Loucy (cell line): ENCODE results near the gene PPFIBP1.
"Not testable (repeated sequence)": the region's sequence is repeated elsewhere in the genome, so short reads cannot be mapped to it uniquely, and the experiment has no call there.

Experiments used
- H2AFZ ChIP-seq: fragments of 200-600 bp; sonication (generic); 2 replicates; pipeline ENCODE4 v1.6.0; 2016; ENCODE audit warnings: antibody characterized with exemption, mild to moderate bottlenecking, low read length, moderate library complexity
- H3F3A ChIP-seq: fragments of 200-600 bp; 2 replicates; pipeline ENCODE4 v1.6.0; 2016; ENCODE audit warnings: antibody characterized with exemption, low read depth, mild to moderate bottlenecking
- H3K27me3 ChIP-seq: fragments of 200-600 bp; sonication (generic); 2 replicates; pipeline ENCODE4 v1.6.1; 2014; ENCODE audit warnings: low read length, mild to moderate bottlenecking; ENCODE audit not compliant: insufficient read depth, poor library complexity, severe bottlenecking
- H3K36me3 ChIP-seq: fragments of 200-600 bp; sonication (generic); 2 replicates; pipeline ENCODE4 v1.6.1; 2016; ENCODE audit warnings: low read length; ENCODE audit not compliant: insufficient read depth
- H3K4me1 ChIP-seq: fragments of 200-600 bp; sonication (generic); 2 replicates; pipeline ENCODE4 v1.5.1; 2014; ENCODE audit warnings: low read length, mild to moderate bottlenecking; ENCODE audit not compliant: insufficient read depth, poor library complexity, severe bottlenecking
- H3K4me2 ChIP-seq: fragments of 200-600 bp; sonication (generic); 2 replicates; pipeline ENCODE4 v1.6.0; 2014; ENCODE audit warnings: antibody characterized with exemption, low read length, low read depth, mild to moderate bottlenecking; ENCODE audit not compliant: poor library complexity, severe bottlenecking
- H3K4me3 ChIP-seq: fragments of 200-600 bp; sonication (generic); 2 replicates; pipeline ENCODE4 v1.5.1; 2014; ENCODE audit warnings: low read length, mild to moderate bottlenecking, mixed read lengths; ENCODE audit not compliant: poor library complexity, severe bottlenecking
- H3K79me2 ChIP-seq: fragments of 200-600 bp; sonication (generic); 2 replicates; pipeline ENCODE4 v1.6.1; 2014; ENCODE audit warnings: low read length; ENCODE audit not compliant: insufficient read depth
- H3K9ac ChIP-seq: fragments of 200-600 bp; sonication (generic); 2 replicates; pipeline ENCODE4 v1.6.0; 2014; ENCODE audit warnings: mild to moderate bottlenecking, low read depth, low read length, moderate library complexity; ENCODE audit not compliant: poor library complexity, severe bottlenecking
- H3K9me2 ChIP-seq: fragments of 200-600 bp; sonication (generic); replicated peaks from 2 replicates; pipeline ENCODE4 v1.6.1; 2016; ENCODE audit warnings: low read depth, low read length, mixed read lengths
- H3K9me3 ChIP-seq: fragments of 200-600 bp; sonication (generic); 2 replicates; pipeline ENCODE4 v1.6.1; 2014; ENCODE audit warnings: mild to moderate bottlenecking, antibody characterized with exemption, low read length, low read depth; ENCODE audit not compliant: insufficient read depth
- H4K20me1 ChIP-seq: fragments of 200-600 bp; sonication (generic); 2 replicates; pipeline ENCODE4 v1.6.0; 2014; ENCODE audit warnings: antibody characterized with exemption, low read length, mild to moderate bottlenecking; ENCODE audit not compliant: insufficient read depth, poor library complexity, severe bottlenecking
- CTCF ChIP-seq: fragments of 200-600 bp; sonication (generic); conservative IDR thresholded peaks from 2 replicates; pipeline ENCODE4 v1.5.1; 2014; ENCODE audit warnings: mild to moderate bottlenecking, antibody characterized with exemption, low read length
- EZH2phosphoT487 ChIP-seq: fragments of 200-600 bp; IDR thresholded peaks from 2 replicates; pipeline ENCODE4 v1.6.1; 2018; ENCODE audit warnings: antibody characterized with exemption, mild to moderate bottlenecking, moderate library complexity, borderline replicate concordance

Gene PPFIBP1

GRCh38 chr12:27583057-27583797 lies 59.2 kb downstream of the PPFIBP1 start:
- Histone ChIP-seq H3K9me2 (no peaks in the 10 kb centered on the region), H3K4me1 (peaks cover 29% of the 10 kb centered on the region), H2AFZ (no peak overlapping the region), H3K9me3 (no peaks in the 10 kb centered on the region), H3K36me3 (no peaks in the 10 kb centered on the region), H3K4me3 (no peak overlapping the region), H3K79me2 (0 out of 2 replicates have a peak, but pooled peaks cover 5% of the 10 kb centered on the region), H3K9ac (no peak overlapping the region), H3K27me3 (no peaks in the 10 kb centered on the region), H3F3A (no peaks in the 10 kb centered on the region), H4K20me1 (no peaks in the 10 kb centered on the region), H3K4me2 (no peak overlapping the region)
- TF ChIP-seq EZH2phosphoT487 (no peak), CTCF (no peak)

GRCh38 chr12:27583981-27584380 lies 60.0 kb downstream of the PPFIBP1 start:
- Histone ChIP-seq H3K4me1 (peaks cover 34% of the 10 kb centered on the region), H3K9ac (no peak overlapping the region), H3K9me2 (no peaks in the 10 kb centered on the region), H3K36me3 (no peaks in the 10 kb centered on the region), H3K9me3 (no peaks in the 10 kb centered on the region), H3F3A (no peaks in the 10 kb centered on the region), H3K4me2 (no peak overlapping the region), H3K79me2 (0 out of 2 replicates have a peak, but pooled peaks cover 5% of the 10 kb centered on the region), H3K27me3 (no peaks in the 10 kb centered on the region), H2AFZ (no peak overlapping the region), H4K20me1 (no peaks in the 10 kb centered on the region), H3K4me3 (no peak overlapping the region)
- TF ChIP-seq CTCF = no peak
- no peak for TF ChIP-seq EZH2phosphoT487

GRCh38 chr12:27585739-27586265 lies 61.8 kb downstream of the PPFIBP1 start:
- H3K9ac ChIP-seq = peak overlapping the region; percentile 10
- peak overlapping the region; percentile 32 for H3K4me2 ChIP-seq
- H3K27me3 ChIP-seq = no peaks in the 10 kb centered on the region
- H3K9me3 ChIP-seq = no peaks in the 10 kb centered on the region
- H3K4me1 ChIP-seq = peaks cover 39% of the 10 kb centered on the region
- TF ChIP-seq EZH2phosphoT487 (no peak), CTCF (no peak)
- H4K20me1 ChIP-seq = no peaks in the 10 kb centered on the region
- no peaks in the 10 kb centered on the region for H3K9me2 ChIP-seq
- H3F3A ChIP-seq = no peaks in the 10 kb centered on the region
- H3K79me2 ChIP-seq = 0 out of 2 replicates have a peak, but pooled peaks cover 5% of the 10 kb centered on the region
- no peak overlapping the region for H3K4me3 ChIP-seq
- H3K36me3 ChIP-seq = no peaks in the 10 kb centered on the region
- no peak overlapping the region for H2AFZ ChIP-seq

GRCh38 chr12:27588075-27588730 lies 64.2 kb downstream of the PPFIBP1 start:
- H3K36me3 ChIP-seq, H3K9ac ChIP-seq, H3K9me3 ChIP-seq, H3K4me3 ChIP-seq, H2AFZ ChIP-seq, H3F3A ChIP-seq, H3K79me2 ChIP-seq, H4K20me1 ChIP-seq, H3K9me2 ChIP-seq, H3K27me3 ChIP-seq: not testable (repeated sequence)
- Histone ChIP-seq H3K4me1 (peaks cover 41% of the 10 kb centered on the region), H3K4me2 (peak overlapping the region; percentile 24)
